ENCODE results near the gene ZNF646.

DNA sequence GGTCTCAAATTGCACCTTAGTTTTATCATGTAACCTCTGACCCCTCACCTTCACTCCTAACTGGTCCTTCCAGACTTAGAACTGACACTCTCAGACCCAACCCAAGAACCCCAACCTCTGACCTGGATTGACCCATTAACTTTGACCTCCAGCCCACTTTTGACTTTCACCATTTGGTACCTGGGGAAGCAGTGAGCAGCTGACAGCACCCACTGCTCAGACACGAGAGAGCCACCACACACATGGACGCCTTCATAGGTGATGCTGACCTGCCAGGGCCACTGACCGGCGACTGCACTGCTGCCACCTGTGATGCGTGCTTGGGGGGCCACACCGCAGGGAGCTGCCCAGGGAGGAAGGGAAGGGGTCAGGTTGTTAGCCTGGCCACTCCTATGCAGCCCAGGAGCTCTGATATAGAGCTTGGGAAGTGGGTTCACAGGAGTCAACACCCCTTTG is 58.9 kb downstream of the ZNF646 start:
- TF ChIP-seq, protein P1, sequence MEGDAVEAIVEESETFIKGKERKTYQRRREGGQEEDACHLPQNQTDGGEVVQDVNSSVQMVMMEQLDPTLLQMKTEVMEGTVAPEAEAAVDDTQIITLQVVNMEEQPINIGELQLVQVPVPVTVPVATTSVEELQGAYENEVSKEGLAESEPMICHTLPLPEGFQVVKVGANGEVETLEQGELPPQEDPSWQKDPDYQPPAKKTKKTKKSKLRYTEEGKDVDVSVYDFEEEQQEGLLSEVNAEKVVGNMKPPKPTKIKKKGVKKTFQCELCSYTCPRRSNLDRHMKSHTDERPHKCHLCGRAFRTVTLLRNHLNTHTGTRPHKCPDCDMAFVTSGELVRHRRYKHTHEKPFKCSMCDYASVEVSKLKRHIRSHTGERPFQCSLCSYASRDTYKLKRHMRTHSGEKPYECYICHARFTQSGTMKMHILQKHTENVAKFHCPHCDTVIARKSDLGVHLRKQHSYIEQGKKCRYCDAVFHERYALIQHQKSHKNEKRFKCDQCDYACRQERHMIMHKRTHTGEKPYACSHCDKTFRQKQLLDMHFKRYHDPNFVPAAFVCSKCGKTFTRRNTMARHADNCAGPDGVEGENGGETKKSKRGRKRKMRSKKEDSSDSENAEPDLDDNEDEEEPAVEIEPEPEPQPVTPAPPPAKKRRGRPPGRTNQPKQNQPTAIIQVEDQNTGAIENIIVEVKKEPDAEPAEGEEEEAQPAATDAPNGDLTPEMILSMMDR (CRISPR knock-in tag; IDR thresholded peaks at IDR 0.05), result no peak
- TF ChIP-seq KAT8 (CRISPR knock-in tag; IDR thresholded peaks at IDR 0.05) (no peak), POLR2AphosphoS5 (IDR thresholded peaks at IDR 0.05; ENCODE audit: low read depth, low read length) (no peak), ZFX (CRISPR knock-in tag; IDR thresholded peaks at IDR 0.05; ENCODE audit: low read depth) (no peak), SMARCC2 (IDR thresholded peaks at IDR 0.05) (no peak), NONO (IDR thresholded peaks at IDR 0.05) (no peak), NONO (CRISPR knock-in tag; conservative IDR thresholded peaks at IDR 0.05) (no peak)
- TF ChIP-seq, protein P2, sequence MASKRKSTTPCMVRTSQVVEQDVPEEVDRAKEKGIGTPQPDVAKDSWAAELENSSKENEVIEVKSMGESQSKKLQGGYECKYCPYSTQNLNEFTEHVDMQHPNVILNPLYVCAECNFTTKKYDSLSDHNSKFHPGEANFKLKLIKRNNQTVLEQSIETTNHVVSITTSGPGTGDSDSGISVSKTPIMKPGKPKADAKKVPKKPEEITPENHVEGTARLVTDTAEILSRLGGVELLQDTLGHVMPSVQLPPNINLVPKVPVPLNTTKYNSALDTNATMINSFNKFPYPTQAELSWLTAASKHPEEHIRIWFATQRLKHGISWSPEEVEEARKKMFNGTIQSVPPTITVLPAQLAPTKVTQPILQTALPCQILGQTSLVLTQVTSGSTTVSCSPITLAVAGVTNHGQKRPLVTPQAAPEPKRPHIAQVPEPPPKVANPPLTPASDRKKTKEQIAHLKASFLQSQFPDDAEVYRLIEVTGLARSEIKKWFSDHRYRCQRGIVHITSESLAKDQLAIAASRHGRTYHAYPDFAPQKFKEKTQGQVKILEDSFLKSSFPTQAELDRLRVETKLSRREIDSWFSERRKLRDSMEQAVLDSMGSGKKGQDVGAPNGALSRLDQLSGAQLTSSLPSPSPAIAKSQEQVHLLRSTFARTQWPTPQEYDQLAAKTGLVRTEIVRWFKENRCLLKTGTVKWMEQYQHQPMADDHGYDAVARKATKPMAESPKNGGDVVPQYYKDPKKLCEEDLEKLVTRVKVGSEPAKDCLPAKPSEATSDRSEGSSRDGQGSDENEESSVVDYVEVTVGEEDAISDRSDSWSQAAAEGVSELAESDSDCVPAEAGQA (IDR thresholded peaks at IDR 0.05; ENCODE audit: low read depth), result no peak
- TF ChIP-seq, protein P2 (CRISPR knock-in tag; IDR thresholded peaks at IDR 0.05; ENCODE audit: borderline replicate concordance), result no peak
